Sciatic nerve (tissue), 2 donors: ENCODE measurements around the gene NKD2. TPM values are rescaled to one million over a fixed set of nuclear protein-coding genes. Genes with fewer than 3 reads are reported as not detected.

Experiments used
- ATAC-seq: fragments of 200-7000 bp; cut with Tn5 transposase; one replicate; pipeline ENCODE4 v1.9.1; 2020; ENCODE audit warnings: mild to moderate bottlenecking, moderate library complexity
- DNase-seq: peaks from one replicate; pipeline ENCODE4 v3.0.0-alpha.2; 2020; ENCODE audit warnings: low spot score
- intact Hi-C: fragments of 100-400 bp; cut with DNase I; formaldehyde crosslinking; loops from one replicate; pipeline ENCODE4 v1.14.2; 2022
- total RNA-seq: library from RNA; stranded (reverse); fragmentation: NEBNext Ultra II Directional; extraction: Animal tissue kit (Norgen Biotek cat#: 25700); gene quantifications from one replicate; pipeline ENCODE4 v1.2.1, GENCODE V29; 2021
- donor health status: DM: no; HTN: no; CAD: no.
- donor health status: DM: no; HTN: no; CAD: no.

Gene NKD2
- total RNA-seq, 1 donor from 2014 or later, result 0.89 TPM

DNA sequence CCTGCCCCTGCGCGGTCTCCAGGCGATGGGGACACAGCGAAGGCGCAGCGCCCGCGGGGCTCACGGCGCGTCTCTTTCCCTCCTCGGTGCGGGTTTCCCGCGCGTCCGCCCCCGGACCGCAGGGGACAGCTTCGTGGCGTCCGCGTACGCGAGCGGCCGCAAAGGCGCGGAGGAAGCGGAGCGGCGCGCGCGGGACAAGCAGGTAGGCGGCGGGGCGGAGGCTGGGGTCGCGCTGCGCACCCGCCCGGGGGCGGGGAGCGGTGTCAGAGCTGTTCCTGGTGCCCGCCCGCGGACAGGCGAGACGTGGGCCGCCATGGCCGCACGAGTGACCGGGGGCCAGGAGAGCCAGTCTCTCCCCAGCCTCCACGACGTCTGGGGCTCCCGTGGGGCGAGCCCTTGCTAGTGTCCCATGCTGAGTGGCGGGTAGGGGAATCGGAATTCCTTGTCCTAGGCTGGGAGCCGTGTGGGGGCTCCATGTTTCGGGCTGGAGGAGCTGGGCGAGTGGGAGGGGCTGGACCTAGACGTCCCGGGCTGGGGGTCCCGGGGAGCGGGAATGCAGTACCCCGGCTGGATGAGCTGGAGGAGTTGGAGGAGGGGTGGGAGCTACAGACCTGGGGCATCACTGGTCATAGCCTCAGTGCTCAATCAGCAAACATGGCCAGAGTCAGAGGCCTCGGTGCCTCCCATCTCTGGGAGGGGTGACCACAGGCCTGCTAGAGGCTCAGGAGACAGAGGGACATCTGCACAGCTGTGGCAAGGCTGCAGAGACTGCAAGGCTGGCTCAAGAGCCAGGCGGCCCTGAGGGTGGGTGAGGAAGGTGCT lies 968 bp downstream of the NKD2 start:
- DNase-seq, result peak; percentile 56
- ATAC-seq, result no peak
- intact Hi-C loops, result no loop called here

DNA sequence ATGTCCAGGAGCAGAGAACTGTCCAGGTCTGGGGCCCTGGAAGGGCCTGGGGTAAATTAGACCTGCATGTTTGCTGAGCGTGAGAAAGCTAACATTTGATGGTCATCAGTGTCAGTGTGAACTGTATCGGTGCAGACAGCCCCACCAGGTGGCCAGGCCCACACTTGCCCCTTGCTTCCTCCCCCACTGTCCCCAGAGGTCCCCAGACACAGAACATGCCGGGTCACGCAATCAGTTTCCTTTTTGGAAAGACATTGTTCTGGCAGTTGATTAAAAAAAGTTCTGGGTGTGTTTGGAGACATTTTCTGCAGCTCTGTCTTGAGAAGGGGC lies 1.5 kb downstream of the NKD2 start:
- intact Hi-C loops, result no loop called here
- ATAC-seq, result no peak
- no peak for DNase-seq

DNA sequence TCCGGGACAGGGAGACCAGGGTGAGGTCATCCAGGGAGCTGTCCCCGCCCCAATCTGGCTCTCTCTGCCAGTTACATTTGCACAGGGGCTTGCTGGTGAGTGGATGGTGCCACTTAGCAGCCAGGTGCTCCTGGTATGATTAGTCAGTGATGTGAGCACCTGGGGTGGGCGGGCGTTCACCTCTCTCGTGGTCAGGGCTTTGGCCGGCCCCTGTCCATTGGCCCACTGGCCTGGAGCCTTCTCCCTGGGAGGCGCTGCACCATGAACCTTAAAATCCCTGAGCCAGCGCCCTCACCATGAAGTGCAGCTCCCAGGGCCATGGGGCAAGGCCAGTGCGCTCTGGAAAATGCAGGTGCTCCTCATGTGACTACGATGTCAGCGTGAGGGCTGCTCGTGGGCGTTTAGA lies 2.0 kb downstream of the NKD2 start:
- intact Hi-C loops, result no loop called here
- ATAC-seq (no peak), DNase-seq (peak; percentile 22)

DNA sequence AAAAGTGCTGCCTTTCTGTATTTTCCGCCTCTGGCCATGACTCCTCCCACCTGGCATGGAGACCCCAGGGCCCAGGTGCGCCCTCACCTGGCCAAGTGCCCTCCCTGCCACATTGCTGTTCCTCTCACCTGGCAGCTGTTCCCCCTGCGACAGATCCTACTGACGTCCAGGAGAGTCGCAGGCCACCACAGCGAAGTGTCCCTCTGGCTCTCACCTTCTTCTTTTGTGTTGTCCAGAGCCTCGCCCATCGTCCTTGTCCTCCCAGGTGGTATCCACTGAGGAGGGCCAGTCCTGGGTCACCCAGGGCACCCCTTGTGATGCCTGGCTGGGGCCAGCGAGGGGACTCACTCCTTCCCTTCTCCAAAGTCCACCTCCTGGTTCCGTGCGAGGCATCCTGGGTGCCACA lies 2.6 kb downstream of the NKD2 start:
- intact Hi-C loops, result no loop called here
- no peak for ATAC-seq
- no peak for DNase-seq

DNA sequence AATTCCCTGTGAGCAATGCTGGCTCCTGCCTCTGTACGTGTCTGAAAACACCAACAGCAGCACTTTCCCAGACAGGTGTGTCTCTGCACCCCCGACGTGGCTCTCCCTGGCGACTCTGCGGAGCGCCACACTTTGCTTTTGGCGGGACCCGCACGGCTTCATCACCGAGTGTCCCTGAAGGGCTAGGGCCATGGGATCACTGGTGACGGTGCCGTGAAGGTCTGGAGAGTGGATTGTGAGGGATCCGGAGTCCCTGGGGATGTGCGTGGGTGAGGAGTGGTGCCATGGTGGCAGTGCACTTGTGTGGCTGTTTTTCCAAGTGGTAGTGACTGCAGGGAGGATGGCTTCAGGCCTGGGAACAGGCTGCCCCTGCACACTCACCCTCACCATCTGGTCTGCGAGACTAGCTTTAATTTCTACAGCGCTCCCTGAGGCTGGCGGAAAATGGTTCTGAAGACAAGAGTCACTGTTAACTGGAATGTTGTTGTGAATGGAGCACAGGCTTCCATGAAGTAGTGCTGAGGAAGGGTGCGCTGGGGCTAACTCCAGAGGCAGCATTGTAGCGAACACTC lies 3.2 kb downstream of the NKD2 start:
- intact Hi-C loops, result no loop called here
- ATAC-seq (no peak), DNase-seq (no peak)

DNA sequence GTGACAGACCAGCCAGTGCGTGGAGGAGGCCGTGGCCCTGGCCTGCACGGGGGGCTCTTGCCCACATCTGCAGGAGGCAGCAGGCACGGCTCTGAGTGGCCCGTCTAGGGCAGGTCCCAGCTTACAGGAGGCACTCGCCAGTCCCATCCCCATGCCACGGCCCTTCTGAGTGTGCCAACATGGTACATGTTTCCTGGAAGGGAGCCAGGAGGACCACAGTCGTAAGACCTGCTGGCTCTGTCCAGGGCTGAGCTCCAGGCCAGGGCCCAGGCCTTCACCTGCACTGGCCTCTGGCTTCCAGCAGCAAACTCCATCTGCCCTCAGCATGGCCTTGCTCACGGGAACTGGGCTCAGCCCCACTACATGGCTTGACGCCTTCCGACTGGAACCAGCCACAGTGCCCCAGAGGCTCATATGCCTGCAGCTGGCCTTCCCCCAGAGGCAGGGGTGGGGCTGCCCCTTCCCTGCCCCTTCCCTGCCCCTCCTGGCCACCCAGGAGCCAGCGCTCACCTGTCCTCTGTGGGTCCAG lies 3.8 kb downstream of the NKD2 start:
- ATAC-seq (no peak), DNase-seq (no peak)
- intact Hi-C loops, result no loop called here

DNA sequence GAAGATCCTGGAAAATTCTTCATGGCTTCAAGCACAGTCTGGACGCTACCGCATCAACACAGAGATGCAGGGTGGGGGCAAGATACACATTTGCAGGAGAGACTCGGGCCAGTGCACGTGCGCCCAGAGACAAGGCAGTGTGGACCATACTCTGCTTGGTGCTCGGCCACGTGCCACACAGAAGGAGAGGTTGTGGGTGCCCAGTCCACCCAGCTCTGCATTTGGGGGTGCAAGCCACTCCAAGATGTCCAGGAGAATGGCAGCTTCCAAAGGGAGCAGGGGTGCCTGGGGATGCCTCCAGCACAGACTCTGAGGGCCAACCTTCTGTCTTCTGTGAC lies 4.3 kb downstream of the NKD2 start:
- no peak for ATAC-seq
- no peak for DNase-seq
- intact Hi-C loops, result no loop called here

DNA sequence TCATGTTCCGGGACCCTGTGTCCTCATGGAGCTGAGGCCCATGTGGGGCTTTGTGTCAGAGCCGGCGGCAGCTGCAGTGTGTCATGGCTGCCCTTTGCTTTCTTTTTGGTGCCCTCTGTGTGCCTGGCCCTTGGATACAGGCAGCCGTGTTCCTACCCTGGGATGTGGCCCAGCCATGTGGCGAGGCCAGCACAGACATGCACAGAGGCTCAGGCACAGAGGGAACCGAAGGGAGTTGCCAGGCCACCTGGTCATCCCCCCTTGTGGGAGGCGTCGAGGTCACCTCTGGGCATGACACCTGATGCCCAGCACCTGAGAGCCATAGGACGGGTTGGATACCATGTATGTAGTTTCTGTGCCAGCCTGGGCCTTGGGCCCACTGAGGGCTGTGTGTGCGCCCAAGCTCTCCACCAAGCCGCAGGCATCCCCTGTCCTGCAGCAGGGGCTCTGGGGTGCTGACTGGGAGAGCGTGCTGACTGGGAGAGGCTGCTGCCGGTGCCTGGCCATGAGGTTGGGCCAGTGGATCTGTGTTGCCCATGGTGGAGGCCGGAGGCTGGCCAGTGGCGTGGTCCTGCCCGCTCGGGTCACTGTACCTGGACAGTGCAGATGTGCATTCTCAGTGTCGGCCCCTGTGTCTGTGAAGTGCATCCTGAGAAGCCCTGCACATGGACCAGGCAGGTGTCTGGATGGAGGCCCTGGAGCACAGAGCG lies 4.8 kb downstream of the NKD2 start:
- intact Hi-C loops, result no loop called here
- DNase-seq, result no peak
- ATAC-seq, result no peak

DNA sequence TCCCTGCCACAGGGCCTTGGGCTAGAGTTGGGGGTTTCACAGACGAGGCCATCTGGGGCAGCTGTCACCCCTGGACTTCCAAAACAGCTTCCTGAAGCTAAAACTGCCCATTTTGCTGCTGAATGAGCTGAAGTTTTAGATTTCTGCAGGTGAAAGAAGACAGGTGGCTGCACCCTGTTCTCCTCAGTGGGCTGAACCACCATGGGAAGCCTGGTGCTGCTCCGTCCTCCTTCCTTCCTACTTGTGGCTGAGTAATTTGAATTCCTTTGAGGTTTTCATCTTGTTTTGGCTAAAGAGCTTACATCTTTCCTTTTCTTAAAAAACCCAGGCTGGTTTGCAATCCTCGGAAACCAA lies 5.3 kb downstream of the NKD2 start:
- DNase-seq (no peak), ATAC-seq (no peak)
- intact Hi-C loops, result no loop called here

DNA sequence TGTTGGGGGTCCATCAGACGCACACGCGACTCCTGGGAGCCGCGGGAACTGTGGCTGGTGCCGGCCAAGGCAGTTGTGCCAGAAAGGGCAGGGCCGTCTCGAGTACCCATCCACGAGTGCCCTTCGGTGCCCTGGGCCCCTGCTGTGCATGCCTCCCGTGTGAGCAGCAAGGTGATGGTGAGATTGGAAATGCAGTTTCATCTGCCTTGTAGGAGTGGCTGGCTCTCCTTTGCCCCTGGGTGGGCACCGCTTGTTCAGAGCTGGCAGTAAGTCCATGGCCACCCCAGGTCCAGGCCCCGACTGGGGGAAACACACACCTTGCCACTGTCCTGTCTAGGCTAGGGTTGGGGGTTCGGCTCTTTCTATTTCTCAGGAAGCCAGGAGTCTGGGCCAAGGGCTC lies 5.7 kb downstream of the NKD2 start:
- intact Hi-C loops, result no loop called here
- DNase-seq (no peak), ATAC-seq (no peak)

DNA sequence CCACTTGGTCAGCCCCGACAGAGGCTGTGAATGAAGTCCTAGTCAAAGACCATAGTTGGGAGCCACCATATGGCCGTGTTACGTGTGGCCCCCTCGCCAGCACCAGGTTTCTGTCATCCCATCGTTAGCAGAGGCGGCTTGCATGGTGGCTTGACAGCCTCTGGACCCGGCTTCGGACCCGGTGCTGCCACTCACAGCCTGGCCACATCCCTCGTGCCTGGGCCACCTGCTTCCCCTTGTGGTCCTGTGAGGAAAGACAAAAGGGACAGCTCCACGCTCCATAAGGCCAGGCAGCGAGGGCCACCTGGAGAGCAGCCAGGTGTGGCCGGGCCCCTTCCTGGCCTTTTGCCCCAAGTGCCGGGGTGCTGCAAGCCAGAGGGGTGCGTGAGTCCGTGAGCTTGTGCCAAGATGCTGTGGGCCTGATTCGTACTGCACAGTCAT lies 6.2 kb downstream of the NKD2 start:
- intact Hi-C loops, result no loop called here
- no peak for DNase-seq
- ATAC-seq, result no peak

DNA sequence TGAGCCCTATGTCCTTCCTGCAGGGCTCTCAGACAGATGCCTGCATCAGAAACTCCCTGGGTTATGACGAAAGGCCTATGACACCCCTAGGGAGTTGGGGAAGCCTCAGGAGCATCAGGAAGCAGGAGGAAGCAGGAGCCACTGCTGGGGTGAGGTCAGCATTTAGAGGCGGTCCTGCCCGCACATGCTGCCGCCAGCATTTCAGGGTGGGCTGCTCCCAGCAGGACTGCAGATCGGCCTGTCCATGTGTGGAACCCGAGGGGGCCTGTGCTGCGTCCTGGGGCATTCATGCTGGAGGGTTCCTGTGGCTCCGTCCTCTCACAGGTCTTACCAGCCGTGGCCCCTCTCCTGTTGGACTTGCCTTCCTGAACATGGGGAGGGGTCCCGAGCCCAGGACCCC lies 6.9 kb downstream of the NKD2 start:
- ATAC-seq, result no peak
- no peak for DNase-seq
- intact Hi-C loops, result no loop called here

DNA sequence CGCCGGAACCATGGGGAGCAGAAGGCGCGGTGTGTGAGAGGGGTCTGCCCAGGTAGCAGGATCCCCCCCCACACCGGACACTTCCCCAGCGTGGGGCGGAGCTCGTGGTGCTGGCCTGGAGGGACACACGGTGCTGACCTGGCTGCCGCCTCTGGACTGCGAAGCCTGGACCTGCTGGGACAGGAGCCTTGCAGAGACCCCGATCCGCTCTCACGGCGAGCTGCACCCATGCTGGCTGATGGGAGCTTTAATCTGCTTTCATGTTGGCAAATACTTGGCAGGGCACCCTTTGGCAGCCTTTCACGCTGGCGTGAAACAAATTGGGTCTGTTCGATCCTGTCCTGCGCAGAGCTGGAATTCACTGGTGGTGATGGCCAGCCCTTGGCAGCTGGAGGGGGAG lies 7.4 kb downstream of the NKD2 start:
- intact Hi-C loops, result no loop called here
- no peak for DNase-seq
- ATAC-seq, result no peak

DNA sequence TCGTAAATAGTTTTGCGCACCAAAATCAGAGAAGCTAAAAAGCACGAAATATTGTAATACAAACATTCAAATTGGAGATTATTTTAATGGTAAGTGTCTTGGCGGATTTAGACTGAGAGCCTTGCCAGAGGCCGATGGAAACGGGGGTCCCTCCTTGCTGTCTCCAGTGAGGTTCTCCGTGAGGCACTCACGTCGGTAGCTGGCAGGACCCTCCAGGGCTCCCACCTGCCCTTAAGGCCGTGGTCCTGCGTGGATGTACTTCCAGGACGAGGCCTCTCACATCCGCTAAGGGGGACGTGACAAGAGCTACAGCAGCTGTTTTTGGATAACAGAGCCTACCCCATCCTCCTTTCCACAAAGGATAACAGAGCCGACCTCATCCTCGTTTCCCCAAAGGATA lies 7.9 kb downstream of the NKD2 start:
- intact Hi-C loops, result no loop called here
- DNase-seq (no peak), ATAC-seq (no peak)

DNA sequence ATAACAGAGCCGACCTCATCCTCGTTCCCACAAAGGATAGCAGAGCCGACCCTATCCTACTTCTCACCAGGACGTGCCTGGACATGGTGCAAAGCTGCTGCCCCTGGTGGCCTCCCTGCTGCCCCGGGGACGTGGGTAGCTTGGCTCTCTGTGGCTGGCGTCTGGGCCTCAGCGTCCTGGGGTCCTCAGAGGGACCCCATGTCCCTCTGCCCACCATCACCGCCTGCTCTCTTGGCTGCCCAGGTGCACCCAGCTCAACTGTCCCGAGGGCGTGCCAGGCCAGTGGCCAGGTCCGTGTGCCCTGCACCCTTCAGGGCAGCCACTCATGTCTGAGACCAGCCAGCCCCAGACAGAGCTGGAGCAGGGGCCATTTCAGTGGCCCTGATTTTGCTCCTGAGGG lies 8.5 kb downstream of the NKD2 start:
- ATAC-seq, result no peak
- no peak for DNase-seq
- intact Hi-C loops, result no loop called here

DNA sequence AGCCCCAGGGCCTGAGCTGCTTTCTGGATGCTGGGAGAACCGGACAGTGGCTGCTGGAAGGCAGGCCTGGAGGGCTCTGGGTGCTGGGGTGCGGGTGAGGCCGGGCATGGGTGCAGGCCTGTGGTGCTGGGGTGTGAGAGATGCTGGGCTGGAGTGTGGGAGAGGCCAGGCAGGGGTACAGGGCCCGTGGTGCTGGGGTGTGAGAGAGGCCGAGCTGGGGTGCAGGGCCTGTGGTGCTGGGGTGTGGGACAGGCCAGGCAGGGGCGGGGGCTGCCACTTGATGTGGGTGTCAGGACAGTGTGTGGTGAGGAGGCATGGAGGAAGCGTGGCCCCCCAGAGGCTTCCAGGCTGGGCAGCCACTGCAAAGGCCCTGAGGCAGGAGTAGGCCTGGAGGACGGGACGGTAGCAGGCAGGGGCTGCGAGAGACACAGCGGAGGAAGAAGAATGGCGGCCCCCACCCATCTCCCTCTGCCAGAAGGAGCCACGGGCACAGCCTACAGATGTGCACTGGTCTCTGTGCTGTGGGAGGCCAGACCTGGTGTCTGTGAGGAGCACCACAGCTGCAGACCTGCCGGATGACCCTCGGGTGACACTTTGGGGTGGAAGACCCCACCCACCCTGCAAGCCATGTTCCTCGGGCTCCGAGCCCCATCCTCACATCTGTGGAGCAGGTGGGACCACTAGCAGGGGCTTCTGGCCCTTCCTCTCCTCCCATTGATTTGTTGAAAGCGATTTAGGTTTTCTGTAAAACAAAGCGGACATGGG lies 9.3 kb downstream of the NKD2 start:
- ATAC-seq, result peak; percentile 29
- intact Hi-C loops, result no loop called here

DNA sequence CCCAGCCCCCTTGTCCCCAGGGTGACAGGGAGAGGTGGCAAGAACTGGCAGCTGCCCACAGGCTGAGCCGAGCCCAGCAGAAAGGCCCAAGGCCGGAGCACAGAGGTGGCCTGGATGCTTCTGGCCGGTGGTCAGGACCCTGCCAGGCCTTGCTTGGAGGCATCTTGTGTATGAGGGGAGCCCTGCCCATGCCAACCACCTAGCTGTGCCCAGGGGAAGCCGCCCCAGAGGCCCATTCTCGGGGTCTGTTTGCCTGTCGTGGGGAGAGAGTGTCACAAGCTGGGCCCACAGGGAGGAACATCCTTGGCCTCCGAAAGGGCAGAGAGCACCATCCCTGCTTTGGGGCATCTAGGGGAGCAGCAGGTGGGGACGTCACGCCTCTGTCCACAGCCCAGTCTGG lies 10.0 kb downstream of the NKD2 start:
- no peak for DNase-seq
- no peak for ATAC-seq
- intact Hi-C loops, result no loop called here

More for the DNA sequence above, 9.3 kb downstream of the NKD2 start:
- no peak for DNase-seq

DNA sequence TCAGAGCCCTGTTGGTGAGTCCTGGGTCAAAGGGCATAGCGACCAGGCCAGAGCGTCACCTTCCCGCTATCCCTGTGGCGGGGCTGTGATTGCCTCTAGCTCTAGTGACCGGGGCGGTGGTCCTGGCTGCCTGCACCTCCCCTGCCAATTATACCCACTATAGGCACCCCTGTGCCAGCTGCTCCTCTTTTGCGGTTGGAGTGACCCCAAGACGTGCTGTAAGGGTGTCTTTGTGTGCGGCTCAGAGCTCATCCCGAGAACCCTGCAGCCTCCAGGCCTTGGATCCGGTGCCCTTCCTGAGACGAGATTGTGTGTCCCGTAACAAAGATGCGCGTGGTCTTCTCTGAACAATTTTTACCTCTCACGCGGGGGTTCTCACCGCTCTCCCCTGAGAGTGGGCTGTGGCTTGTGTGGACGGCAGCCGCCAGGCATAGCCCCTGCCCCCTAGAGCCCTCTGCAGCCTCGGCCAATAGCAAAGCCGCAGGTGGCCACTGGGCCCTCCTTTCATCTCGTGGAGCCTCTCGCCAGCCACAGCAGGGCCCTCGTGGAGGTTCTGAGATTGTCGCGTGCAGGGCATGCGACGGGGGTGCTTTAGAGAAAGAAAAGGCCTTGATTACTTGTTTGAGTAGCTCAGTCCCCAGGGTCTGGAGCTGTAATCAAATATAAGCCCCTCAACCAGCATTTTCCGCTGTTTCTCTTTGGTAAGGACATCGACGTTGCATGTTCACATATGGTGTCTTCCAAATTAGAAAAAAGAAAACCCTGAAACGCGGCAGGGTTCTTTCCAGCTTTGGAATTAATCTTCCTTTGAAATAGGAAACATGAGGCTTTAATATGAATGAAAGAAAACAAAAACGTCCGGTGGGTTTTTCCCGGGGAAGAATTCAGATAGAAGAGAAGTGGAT lies 10.7 kb downstream of the NKD2 start:
- no peak for ATAC-seq
- DNase-seq, result no peak
- intact Hi-C loops, result no loop called here

DNA sequence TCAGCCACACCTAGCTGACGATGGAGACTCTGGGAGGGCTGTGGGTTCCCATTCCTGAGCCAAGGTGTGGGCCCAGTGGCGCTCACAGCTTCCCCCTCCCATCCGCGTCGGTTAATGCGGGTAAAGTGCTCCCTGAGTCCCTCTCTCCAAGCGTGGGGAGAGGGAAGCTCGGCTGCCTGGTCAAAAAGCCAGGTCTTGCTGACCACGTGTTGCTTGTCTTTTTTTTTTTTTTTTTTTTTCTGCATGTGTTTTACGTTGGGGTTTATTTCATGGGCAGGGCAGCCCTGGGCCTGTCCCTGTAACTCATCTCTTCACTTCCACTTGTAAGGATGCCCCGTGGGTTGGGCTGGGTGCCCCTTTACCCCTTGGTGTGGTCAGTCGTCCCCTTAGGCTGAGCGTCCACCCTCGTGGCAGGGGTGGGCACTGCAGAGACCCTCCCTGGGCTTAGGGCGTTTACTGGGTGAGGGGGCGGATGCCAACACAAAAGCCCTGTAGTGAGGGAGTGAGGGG lies 11.9 kb downstream of the NKD2 start:
- ATAC-seq (no peak), DNase-seq (no peak)

More for the DNA sequence above, 11.9 kb downstream of the NKD2 start:
- intact Hi-C loops, result no loop called here
